IMR-90 (cell line): ENCODE measurements around the gene CACNA2D4. TPM values are rescaled to one million over a fixed set of nuclear protein-coding genes. Genes with fewer than 3 reads are reported as not detected.

Source experiments
- ATAC-seq: fragments of 200-7000 bp; cut with Tn5 transposase; 2 replicates; pipeline ENCODE4 v1.9.1; 2020; ENCODE audit warnings: low read depth, mild to moderate bottlenecking, moderate library complexity
- BruUV-seq: library from RNA; stranded (reverse); fragments of 400-500 nt; replicated peaks from 2 replicates; lab custom pipeline; 2021; lab: Mats Ljungman, UMichigan
- CTCF ChIA-PET: fragments of 300-600 bp; formaldehyde crosslinking; extraction: SDS; loops from one replicate; lab custom pipeline; 2021; ENCODE audit warnings: antibody characterized with exemption; lab: Yijun Ruan, JAX
- POLR2A ChIA-PET: fragments of 300-600 bp; sonication (Branson Sonifier 250); formaldehyde crosslinking; loops from one replicate; lab custom pipeline; 2022; ENCODE audit warnings: antibody characterized with exemption; ENCODE audit not compliant: unreplicated experiment; lab: Charles Lee
- DNase-seq: peaks from one replicate; pipeline ENCODE4 v3.0.0; 2013
- H2AFZ ChIP-seq: replicated peaks from 2 replicates; pipeline ENCODE3; 2013; ENCODE audit warnings: low read length, mild to moderate bottlenecking; ENCODE audit not compliant: poor library complexity
- H2AK5ac ChIP-seq: 2 replicates; pipeline ENCODE4 v1.6.1; 2013; ENCODE audit warnings: low read depth, low read length, inconsistent platforms
- H2AK9ac ChIP-seq: replicated peaks from 2 replicates; pipeline ENCODE3; 2013; ENCODE audit warnings: mild to moderate bottlenecking, low read depth, low read length, moderate library complexity; ENCODE audit not compliant: poor library complexity
- H2BK120ac ChIP-seq: 2 replicates; pipeline ENCODE4 v1.6.1; 2013; ENCODE audit warnings: low read depth, low read length, inconsistent platforms
- H2BK15ac ChIP-seq: 3 replicates; pipeline ENCODE4 v1.6.1; 2013; ENCODE audit warnings: low read depth, low read length, inconsistent platforms
- H2BK20ac ChIP-seq: 2 replicates; pipeline ENCODE4 v1.6.1; 2013; ENCODE audit warnings: low read depth, mild to moderate bottlenecking, inconsistent platforms, low read length, moderate library complexity
- H2BK5ac ChIP-seq: 2 replicates; pipeline ENCODE4 v1.6.1; 2013; ENCODE audit warnings: mild to moderate bottlenecking, low read depth, low read length, inconsistent platforms; ENCODE audit not compliant: poor library complexity, severe bottlenecking
- H3K14ac ChIP-seq: replicated peaks from 2 replicates; pipeline ENCODE4 v1.6.1; 2013; ENCODE audit warnings: low read depth, low read length, inconsistent platforms
- H3K18ac ChIP-seq: 2 replicates; pipeline ENCODE4 v1.6.1; 2013; ENCODE audit warnings: low read depth, low read length, control low read depth
- H3K23ac ChIP-seq: 2 replicates; pipeline ENCODE4 v1.6.1; 2013; ENCODE audit warnings: low read depth, low read length, inconsistent platforms
- H3K27ac ChIP-seq: 2 replicates; pipeline ENCODE4 v1.5.1; 2013; ENCODE audit warnings: mild to moderate bottlenecking, control low read depth, low read length; ENCODE audit not compliant: insufficient read depth
- H3K27me3 ChIP-seq: 2 replicates; pipeline ENCODE4 v1.6.1; 2013; ENCODE audit warnings: low read length; ENCODE audit not compliant: control insufficient read depth, insufficient read depth
- H3K36me3 ChIP-seq: 2 replicates; pipeline ENCODE4 v1.6.1; 2013; ENCODE audit warnings: low read length, mixed read lengths; ENCODE audit not compliant: control insufficient read depth, insufficient read depth
- H3K4ac ChIP-seq: 2 replicates; pipeline ENCODE4 v1.6.1; 2013; ENCODE audit warnings: low read depth, low read length, inconsistent platforms
- H3K4me1 ChIP-seq: 2 replicates; pipeline ENCODE4 v1.6.1; 2013; ENCODE audit warnings: low read length, mixed read lengths; ENCODE audit not compliant: control insufficient read depth, insufficient read depth
- H3K4me2 ChIP-seq: 2 replicates; pipeline ENCODE4 v1.6.1; 2013; ENCODE audit warnings: low read depth, mild to moderate bottlenecking, control low read depth, low read length, moderate library complexity
- H3K4me3 ChIP-seq: 2 replicates; pipeline ENCODE4 v1.5.1; 2013; ENCODE audit warnings: low read depth, mild to moderate bottlenecking, control low read depth, low read length, moderate library complexity; ENCODE audit not compliant: insufficient read depth
- H3K56ac ChIP-seq: 2 replicates; pipeline ENCODE4 v1.6.1; 2013; ENCODE audit warnings: low read length, inconsistent platforms; ENCODE audit not compliant: insufficient read depth; ENCODE audit errors: extremely low read depth
- H3K79me1 ChIP-seq, 2 experiments: 2 replicates each; pipeline ENCODE4 v1.6.1; 2013; ENCODE audit warnings: low read length in 2 of 2, inconsistent platforms in 1 of 2, low read depth in 1 of 2
- H3K9ac ChIP-seq: 2 replicates; pipeline ENCODE4 v1.6.1; 2013; ENCODE audit warnings: low read depth, low read length, control low read depth
- H3K9me1 ChIP-seq: 2 replicates; pipeline ENCODE4 v1.6.1; 2013; ENCODE audit warnings: low read length, inconsistent platforms; ENCODE audit not compliant: insufficient read depth
- H3K9me3 ChIP-seq: 2 replicates; pipeline ENCODE4 v1.6.1; 2013; ENCODE audit warnings: low read length; ENCODE audit not compliant: control insufficient read depth, insufficient read depth
- H4K20me1 ChIP-seq: 2 replicates; pipeline ENCODE4 v1.6.1; 2013; ENCODE audit warnings: low read length, inconsistent platforms; ENCODE audit not compliant: insufficient read depth
- H4K5ac ChIP-seq: 2 replicates; pipeline ENCODE4 v1.6.1; 2013; ENCODE audit warnings: mild to moderate bottlenecking, low read depth, low read length, control low read depth
- H4K8ac ChIP-seq, 2 experiments: 2 replicates each; pipeline ENCODE4 v1.6.1; 2013; ENCODE audit warnings: low read depth in 2 of 2, low read length in 2 of 2, control low read depth in 1 of 2, inconsistent platforms in 1 of 2
- H4K91ac ChIP-seq: 2 replicates; pipeline ENCODE4 v1.6.1; 2013; ENCODE audit warnings: low read depth, low read length, inconsistent platforms; ENCODE audit not compliant: insufficient read depth
- BHLHE40 ChIP-seq: fragments of 150-350 bp; IDR thresholded peaks from 2 replicates; pipeline ENCODE4 v1.6.1; 2016; ENCODE audit warnings: mild to moderate bottlenecking, low read depth, low read length
- CEBPB ChIP-seq: IDR thresholded peaks from 2 replicates; pipeline ENCODE4 v1.6.1; 2012; ENCODE audit warnings: low read depth, low read length, improper control_type of control experiment
- CTCF ChIP-seq: conservative IDR thresholded peaks from 2 replicates; pipeline ENCODE4 v1.5.1; 2012; ENCODE audit warnings: mild to moderate bottlenecking, low read depth, low read length, improper control_type of control experiment
- FOS ChIP-seq: fragments of 150-350 bp; IDR thresholded peaks from 2 replicates; pipeline ENCODE4 v1.6.1; 2016; ENCODE audit warnings: low read depth, low read length
- MAFK ChIP-seq: IDR thresholded peaks from 2 replicates; pipeline ENCODE4 v1.6.1; 2012; ENCODE audit warnings: low read depth, low read length, improper control_type of control experiment
- MAZ ChIP-seq: IDR thresholded peaks from 2 replicates; pipeline ENCODE4 v1.6.1; 2012; ENCODE audit warnings: low read depth, mild to moderate bottlenecking, low read length, improper control_type of control experiment, moderate library complexity, borderline replicate concordance
- NFE2L2 ChIP-seq: fragments of 150-350 bp; IDR thresholded peaks from 2 replicates; pipeline ENCODE4 v1.6.1; 2016; ENCODE audit warnings: low read depth, mild to moderate bottlenecking, low read length
- RAD21 ChIP-seq: IDR thresholded peaks from 2 replicates; pipeline ENCODE4 v1.6.1; 2012; ENCODE audit warnings: low read length, improper control_type of control experiment
- RCOR1 ChIP-seq: IDR thresholded peaks from 2 replicates; pipeline ENCODE4 v1.6.1; 2012; ENCODE audit warnings: mild to moderate bottlenecking, low read length, improper control_type of control experiment; ENCODE audit not compliant: insufficient replicate concordance
- WGBS, 2 experiments: methylation state at CpG; one replicate each; pipeline versions ENCODE4 v1.1.5 to v1.1.7; 2013; ENCODE audit warnings: missing lambda C conversion rate in 2 of 2; ENCODE audit not compliant: insufficient read length in 1 of 2; ENCODE audit errors: extremely low coverage in 2 of 2; 5-methylcytosine and 5-hydroxymethylcytosine counted together
- dilution Hi-C: fragments of 300-500 bp; cut with HindIII; formaldehyde crosslinking; loops from one replicate; pipeline ENCODE4 v1.14.3; 2018; ENCODE audit warnings: low sequenced_read_pairs; ENCODE audit not compliant: unreplicated experiment
- in situ Hi-C: fragments of 300-500 bp; cut with MboI; formaldehyde crosslinking; loops from 3 replicates; pipeline ENCODE4 v1.14.3; 2019; ENCODE audit warnings: low sequenced_read_pairs, inconsistent platforms, mixed read lengths
- intact Hi-C: fragments of 100-400 bp; cut with micrococcal nuclease; formaldehyde crosslinking; loops from 2 replicates; pipeline ENCODE4 v1.10.0; 2022
- polyA plus RNA-seq, 3 experiments: library from polyadenylated mRNA; depleted of rRNA; stranded (reverse); fragments of >200 nt; gene quantifications; 2 replicates each; pipeline ENCODE4 v1.2.3, GENCODE V29; 2012; ENCODE audit warnings: low replicate concordance in 1 of 3
- total RNA-seq: library from RNA; depleted of rRNA; stranded (reverse); fragments of >200 nt; gene quantifications from 2 replicates; pipeline ENCODE4 v1.2.3, GENCODE V29; 2012

Gene CACNA2D4
- total and polyA plus RNA-seq, 2 of the 4 experiments (the other 2 are of a cell fraction), result 0.18 to 0.22 TPM

GRCh38 chr12:1947081-1947480 lies 28.6 kb upstream of the CACNA2D4 start:
- Histone ChIP-seq H3K14ac (no peak overlapping the region), H2AK9ac (no peak overlapping the region), H3K9me3 (no peaks in the 10 kb centered on the region), H2BK20ac (no peak overlapping the region), H4K20me1 (no peaks in the 10 kb centered on the region; the same call in 1 of the 2 replicates), H3K4me2 (peak overlapping the region; percentile 29; the same call in 1 of the 2 replicates), H3K4me1 (peaks cover 5% of the 10 kb centered on the region), H2BK120ac (no peak overlapping the region), H3K4me3 (no peak overlapping the region), H3K56ac (no peak overlapping the region; the same call in 1 of the 2 replicates), H2AFZ (no peak overlapping the region), H3K4ac (no peak overlapping the region), H3K27me3 (no peaks in the 10 kb centered on the region), H2AK5ac (no peak overlapping the region), H2BK15ac (no peak overlapping the region), H3K9ac (no peak overlapping the region), H4K91ac (no peak overlapping the region), H3K18ac (peak overlapping the region; percentile 69; the same call in 1 of the 2 replicates), H3K9me1 (peaks cover 7% of the 10 kb centered on the region), H2BK5ac (peak overlapping the region; percentile 76), H3K27ac (peak overlapping the region; percentile 42), H3K79me1 (peaks cover 6 to 8% of the 10 kb centered on the region in 2 experiments; a peak in 1 of 4 replicates), H4K8ac (0 out of 4 replicates have a peak overlapping the region, but pooled peaks of 1 of the 2 experiments have one; percentile 1), H3K36me3 (peaks cover 49% of the 10 kb centered on the region), H3K23ac (no peak overlapping the region), H4K5ac (peak overlapping the region; percentile 49; the same call in 1 of the 2 replicates)
- no TSS peak for BruUV-seq
- dilution Hi-C loops (no loop called here), in situ Hi-C loops (no loop called here), intact Hi-C loops (loop anchor here (5.0 to 10.0 kb wide), 2 partner anchors 338 to 635 kb away; no protein-coding TSS in a partner anchor)
- no peak; the same call in 1 of the 2 replicates for TF ChIP-seq RAD21
- TF ChIP-seq NFE2L2, result no peak
- no peak for TF ChIP-seq CTCF
- TF ChIP-seq RCOR1, result peak; percentile 55
- TF ChIP-seq MAZ, result peak; percentile 64; the same call in 1 of the 2 replicates
- TF ChIP-seq BHLHE40, result peak; percentile 38; the same call in 1 of the 2 replicates
- 0 out of 2 replicates have a peak, but pooled peaks have one; percentile 8 for TF ChIP-seq FOS
- TF ChIP-seq MAFK, result no peak
- peak; percentile 31; the same call in 1 of the 2 replicates for TF ChIP-seq CEBPB
- ATAC-seq (peak; percentile 81), DNase-seq (peak; percentile 82)
- ChIA-PET POLR2A (no interaction called here), CTCF (no interaction called here)
- no CpG with 5 or more reads among the region's 1 CpG for WGBS, 2 experiments
